Uterus (tissue), 2 donors: ENCODE results near the gene EFNB1.

Source experiments
- POLR2A ChIP-seq, 2 donors: fragments of 450-650 bp; IDR thresholded peaks; one replicate each; pipeline ENCODE4 v1.6.1; 2016; ENCODE audit warnings: antibody characterized with exemption in 2 of 2, mild to moderate bottlenecking in 1 of 2, moderate library complexity in 1 of 2
- TF ChIP-seq, protein P1 (sequence below), 4 experiments: fragments of 200-600 bp in 2 of 4; fragments of 450-650 bp in 2 of 4; sonication (generic) in 2 of 4; IDR thresholded peaks; one replicate each; pipeline ENCODE4 v1.5.1; 2016 to 2019; ENCODE audit warnings: antibody characterized with exemption in 4 of 4, mild to moderate bottlenecking in 2 of 4, moderate library complexity in 1 of 4

DNA sequence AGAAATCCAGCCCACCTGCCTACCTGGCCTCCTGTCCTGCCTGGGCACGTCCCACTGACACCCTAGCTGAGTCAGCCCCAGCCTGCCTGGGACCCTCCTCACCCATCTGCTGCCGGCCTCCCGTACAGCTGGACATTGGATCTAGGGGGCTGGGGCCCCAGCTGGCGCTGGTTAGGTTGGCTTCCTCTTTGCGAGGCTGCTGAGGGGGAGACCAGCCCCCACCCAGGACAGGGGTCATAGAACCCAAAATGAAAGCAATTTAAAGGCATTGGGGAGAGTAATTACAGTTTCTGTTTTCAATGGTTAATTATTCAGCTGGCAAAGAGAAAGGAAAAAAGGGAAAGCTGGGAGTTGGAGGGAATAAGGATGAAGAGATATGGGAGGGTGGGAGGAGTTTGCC, 15.8 kb downstream of the EFNB1 start:
- TF ChIP-seq, protein P1, sequence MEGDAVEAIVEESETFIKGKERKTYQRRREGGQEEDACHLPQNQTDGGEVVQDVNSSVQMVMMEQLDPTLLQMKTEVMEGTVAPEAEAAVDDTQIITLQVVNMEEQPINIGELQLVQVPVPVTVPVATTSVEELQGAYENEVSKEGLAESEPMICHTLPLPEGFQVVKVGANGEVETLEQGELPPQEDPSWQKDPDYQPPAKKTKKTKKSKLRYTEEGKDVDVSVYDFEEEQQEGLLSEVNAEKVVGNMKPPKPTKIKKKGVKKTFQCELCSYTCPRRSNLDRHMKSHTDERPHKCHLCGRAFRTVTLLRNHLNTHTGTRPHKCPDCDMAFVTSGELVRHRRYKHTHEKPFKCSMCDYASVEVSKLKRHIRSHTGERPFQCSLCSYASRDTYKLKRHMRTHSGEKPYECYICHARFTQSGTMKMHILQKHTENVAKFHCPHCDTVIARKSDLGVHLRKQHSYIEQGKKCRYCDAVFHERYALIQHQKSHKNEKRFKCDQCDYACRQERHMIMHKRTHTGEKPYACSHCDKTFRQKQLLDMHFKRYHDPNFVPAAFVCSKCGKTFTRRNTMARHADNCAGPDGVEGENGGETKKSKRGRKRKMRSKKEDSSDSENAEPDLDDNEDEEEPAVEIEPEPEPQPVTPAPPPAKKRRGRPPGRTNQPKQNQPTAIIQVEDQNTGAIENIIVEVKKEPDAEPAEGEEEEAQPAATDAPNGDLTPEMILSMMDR (IDR thresholded peaks at IDR 0.05) = no peak
- TF ChIP-seq POLR2A (IDR thresholded peaks at IDR 0.05) = no peak
